ENCODE results near the gene LRRC46.
A peak's percentile ranks its signal among the peaks of the same experiment; 100 is the strongest.

Gene LRRC46

DNA sequence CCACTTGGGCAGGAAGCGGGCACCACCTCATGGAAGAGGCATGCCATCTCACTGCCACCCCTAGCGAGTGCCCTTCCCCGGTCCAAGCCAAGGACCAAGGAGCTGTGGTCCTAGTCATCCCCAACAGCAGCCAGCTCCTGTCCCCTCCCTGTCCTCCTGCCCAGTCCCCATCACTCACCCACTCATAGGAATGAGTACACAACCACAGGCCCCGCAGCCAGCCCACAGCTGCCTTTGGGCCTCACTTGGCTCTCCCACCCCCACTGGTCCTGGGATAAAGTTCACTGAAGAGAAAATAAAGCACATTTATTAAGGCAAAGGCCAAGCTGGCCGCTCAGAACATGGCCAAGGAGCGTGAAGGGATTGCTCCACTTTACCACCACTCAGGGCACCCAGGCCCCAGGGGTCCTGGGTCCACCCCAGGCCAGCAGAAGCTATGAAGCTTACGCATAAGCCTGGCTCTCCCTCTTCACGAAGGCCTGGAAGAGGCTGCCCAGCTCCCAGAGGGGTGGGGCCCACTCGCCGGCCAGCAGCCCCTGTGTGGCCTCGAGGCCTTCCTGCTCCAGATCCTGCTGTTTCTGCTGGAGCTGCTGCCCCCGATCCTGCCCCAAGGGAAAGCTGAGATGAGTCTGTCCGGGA lies 6.0 kb downstream of the LRRC46 start:
- POLR2A ChIA-PET (ENCODE audit: low non-redundant PET): no interaction called here
- CTCF ChIA-PET: interaction anchor here (0.6 to 3.0 kb wide), 5 partner anchors 52 to 274 kb away, joined by 3 to 16 read pairs (median 4); no protein-coding TSS in a partner anchor
- DNase-seq (ENCODE audit: low spot score): no peak
- TF ChIP-seq, protein P1, sequence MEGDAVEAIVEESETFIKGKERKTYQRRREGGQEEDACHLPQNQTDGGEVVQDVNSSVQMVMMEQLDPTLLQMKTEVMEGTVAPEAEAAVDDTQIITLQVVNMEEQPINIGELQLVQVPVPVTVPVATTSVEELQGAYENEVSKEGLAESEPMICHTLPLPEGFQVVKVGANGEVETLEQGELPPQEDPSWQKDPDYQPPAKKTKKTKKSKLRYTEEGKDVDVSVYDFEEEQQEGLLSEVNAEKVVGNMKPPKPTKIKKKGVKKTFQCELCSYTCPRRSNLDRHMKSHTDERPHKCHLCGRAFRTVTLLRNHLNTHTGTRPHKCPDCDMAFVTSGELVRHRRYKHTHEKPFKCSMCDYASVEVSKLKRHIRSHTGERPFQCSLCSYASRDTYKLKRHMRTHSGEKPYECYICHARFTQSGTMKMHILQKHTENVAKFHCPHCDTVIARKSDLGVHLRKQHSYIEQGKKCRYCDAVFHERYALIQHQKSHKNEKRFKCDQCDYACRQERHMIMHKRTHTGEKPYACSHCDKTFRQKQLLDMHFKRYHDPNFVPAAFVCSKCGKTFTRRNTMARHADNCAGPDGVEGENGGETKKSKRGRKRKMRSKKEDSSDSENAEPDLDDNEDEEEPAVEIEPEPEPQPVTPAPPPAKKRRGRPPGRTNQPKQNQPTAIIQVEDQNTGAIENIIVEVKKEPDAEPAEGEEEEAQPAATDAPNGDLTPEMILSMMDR (conservative IDR thresholded peaks at IDR 0.05; ENCODE audit: low read depth): no peak
- H3K27ac ChIP-seq: peak overlapping the region; percentile 2; the same call in 1 of the 2 replicates

DNA sequence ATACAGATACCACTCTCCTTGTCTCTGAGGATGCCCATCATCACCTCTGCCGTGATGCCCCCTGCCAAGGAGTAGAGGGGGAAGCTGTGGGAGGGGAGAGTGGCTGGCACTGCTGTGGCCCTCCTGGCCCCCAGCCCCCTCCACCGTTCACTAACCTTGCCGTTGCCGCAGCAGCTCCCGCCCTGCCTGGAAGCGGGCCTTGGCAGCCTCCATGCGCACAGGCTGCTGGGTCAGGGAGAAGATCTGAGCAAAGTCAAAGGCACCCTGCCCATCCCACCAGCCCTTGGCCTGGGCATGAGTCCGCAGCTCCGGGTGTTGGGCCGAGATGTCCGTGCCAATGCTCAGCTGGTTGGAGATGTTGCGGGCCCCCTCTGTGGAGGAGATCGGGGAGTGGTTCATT lies 7.2 kb downstream of the LRRC46 start:
- ChIA-PET CTCF (interaction anchor here (1.6 to 3.0 kb wide), 2 partner anchors 51 to 52 kb away, joined by 4 to 16 read pairs; no protein-coding TSS in a partner anchor), POLR2A (ENCODE audit: low non-redundant PET) (no interaction called here)
- H3K27ac ChIP-seq: no peak overlapping the region
- no peak for DNase-seq (ENCODE audit: low spot score)
- TF ChIP-seq, protein P1 (conservative IDR thresholded peaks at IDR 0.05; ENCODE audit: low read depth): no peak

DNA sequence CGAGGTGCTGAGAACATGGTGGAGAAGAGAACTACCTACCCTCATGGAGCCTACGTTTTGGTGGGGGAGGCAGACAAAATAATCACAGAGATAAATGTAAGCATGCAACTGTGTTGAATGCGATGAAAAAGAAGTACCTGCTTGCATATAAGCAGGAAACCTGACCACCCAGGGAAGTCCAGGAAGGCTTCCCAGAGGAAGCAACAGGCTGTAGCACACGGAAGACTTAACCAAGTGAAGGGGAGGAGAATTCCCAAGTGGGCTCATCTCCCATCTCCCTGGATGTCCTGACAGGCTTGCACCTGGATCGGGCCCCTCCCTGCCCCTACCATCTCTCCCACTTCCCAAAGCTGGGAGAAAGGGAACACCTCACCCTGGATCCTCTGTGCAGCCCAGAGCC lies 7.6 kb downstream of the LRRC46 start:
- TF ChIP-seq, protein P1 (conservative IDR thresholded peaks at IDR 0.05; ENCODE audit: low read depth): no peak
- peak overlapping the region; percentile 73 for H3K27ac ChIP-seq
- DNase-seq (ENCODE audit: low spot score): no peak
- CTCF ChIA-PET: interaction anchor here (2.9 to 3.0 kb wide), 2 partner anchors 51 to 52 kb away, joined by 16 to 102 read pairs; no protein-coding TSS in a partner anchor
- POLR2A ChIA-PET (ENCODE audit: low non-redundant PET): no interaction called here

DNA sequence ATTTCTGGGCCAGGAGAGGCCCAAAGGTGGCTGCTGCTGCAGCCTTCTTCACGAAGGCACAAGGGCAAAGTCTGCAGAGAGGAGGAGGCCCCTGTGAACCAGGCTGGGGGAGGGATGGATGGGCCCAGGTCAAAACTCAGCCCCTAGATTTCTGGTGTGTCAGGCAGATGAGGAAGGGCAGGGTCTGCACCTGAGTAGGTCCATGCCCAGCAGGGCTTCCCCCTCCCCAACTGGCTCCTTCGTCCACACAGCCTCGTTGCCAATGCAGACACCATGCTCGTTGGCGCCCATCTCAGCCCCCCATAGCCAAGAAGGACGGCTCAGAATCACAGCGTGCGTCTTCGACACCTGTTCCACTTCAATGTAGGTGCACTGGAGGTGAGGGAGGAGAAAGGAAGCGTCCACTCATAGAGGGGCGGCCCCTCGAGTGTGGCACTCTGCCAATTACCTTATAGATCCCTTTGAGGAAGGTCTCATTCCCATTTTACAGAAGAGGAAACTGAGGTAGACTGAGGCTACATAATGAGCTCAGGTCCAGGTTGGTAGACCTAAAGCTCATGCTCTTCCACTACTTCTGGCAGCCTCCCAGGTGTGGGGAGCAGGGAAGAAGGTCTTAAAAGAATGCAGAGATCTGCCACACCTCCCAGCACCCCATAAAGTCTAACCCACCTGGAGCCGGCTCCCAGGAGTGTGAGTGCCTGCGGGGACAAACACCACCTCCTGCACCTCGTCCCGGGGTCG lies 8.7 kb downstream of the LRRC46 start:
- no peak for DNase-seq (ENCODE audit: low spot score)
- ChIA-PET POLR2A (ENCODE audit: low non-redundant PET) (interaction anchor here (1.0 to 1.9 kb wide), 2 partner anchors 55 to 57 kb away, joined by 3 to 9 read pairs; partner anchors contain the start of gene SP2), CTCF (interaction anchor here (0.7 to 4.1 kb wide), 9 partner anchors 9 to 178 kb away, joined by 3 to 102 read pairs (median 7); partner anchors contain the start of genes LRRC46, MRPL10, PNPO and SP6)
- TF ChIP-seq, protein P1 (conservative IDR thresholded peaks at IDR 0.05; ENCODE audit: low read depth): no peak
- peak overlapping the region; percentile 73 for H3K27ac ChIP-seq

DNA sequence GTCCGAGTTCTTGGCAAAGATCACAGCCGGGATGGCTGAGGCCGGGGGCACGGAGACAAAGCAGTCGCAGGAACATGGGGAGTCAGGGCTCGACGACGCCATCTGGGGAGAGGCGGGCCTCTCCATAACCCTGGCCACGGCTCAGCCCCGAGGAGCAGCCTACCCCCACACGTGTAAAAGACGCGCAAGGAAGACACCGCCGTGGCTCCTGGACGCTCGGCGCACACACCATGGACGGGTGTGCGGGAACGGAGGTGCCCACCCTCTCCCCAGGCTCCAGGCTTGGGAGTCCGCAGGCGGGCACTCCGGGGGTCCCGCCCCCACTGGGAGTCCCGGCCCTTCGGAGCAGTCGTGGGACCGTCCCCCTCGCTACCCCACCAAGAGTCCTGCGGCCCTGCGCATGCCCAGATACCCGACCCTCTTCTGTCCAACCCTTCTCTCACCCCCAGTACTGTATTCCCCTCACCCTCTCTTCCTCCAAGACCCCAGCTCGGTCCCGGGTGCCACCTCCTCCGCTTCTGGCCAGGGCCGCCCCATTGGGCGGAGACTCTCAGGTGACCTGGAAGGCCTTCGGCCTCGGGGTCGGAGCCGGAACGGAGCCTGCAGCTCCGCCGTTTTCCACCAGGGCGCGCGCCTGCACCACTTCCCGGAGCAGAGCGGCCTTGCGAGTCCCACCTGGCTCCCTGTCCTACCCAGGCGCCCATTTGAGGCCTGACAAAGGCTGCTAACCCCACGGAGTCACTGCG lies 9.4 kb downstream of the LRRC46 start, which contains the start of gene SCRN2:
Gene SCRN2 (minus strand): TSS at position 532 of the 746 bp plus-strand sequence. CDS start 430 bp downstream, at position 102.
- POLR2A ChIA-PET (ENCODE audit: low non-redundant PET): interaction anchor here (1.0 to 1.9 kb wide), 2 partner anchors 55 to 56 kb away, joined by 3 to 9 read pairs; partner anchors contain the start of gene SP2
- DNase-seq (ENCODE audit: low spot score): peak; percentile 79
- CTCF ChIA-PET: interaction anchor here (0.5 to 4.1 kb wide), 21 partner anchors 10 to 349 kb away, joined by 3 to 102 read pairs (median 5); partner anchors contain the start of genes CBX1, LRRC46, MRPL10 and OSBPL7
- TF ChIP-seq, protein P1 (conservative IDR thresholded peaks at IDR 0.05; ENCODE audit: low read depth): peak; percentile 99
- H3K27ac ChIP-seq: peak within 1 kb of the TSS; percentile 73
